ENCODE data around the gene GARIN5A.

- no peak for TF ChIP-seq POLR2A (IDR thresholded peaks at IDR 0.05)
- no peak for TF ChIP-seq CTCF (IDR thresholded peaks at IDR 0.05)
- no peak for TF ChIP-seq POLR2AphosphoS5 (IDR thresholded peaks at IDR 0.05)
- no peak for TF ChIP-seq EP300 (IDR thresholded peaks at IDR 0.05)
Observed at GRCh38 chr19:50485284-50485955, 8.8 kb upstream of the GARIN5A start.
